ENCODE results near the gene ANKRD9. TPM values are rescaled to one million over a fixed set of nuclear protein-coding genes. Genes with fewer than 3 reads are reported as not detected.
A peak's percentile ranks its signal among the peaks of the same experiment; 100 is the strongest.

ANKRD9 gene
- total and polyA plus RNA-seq, 9 of the 15 experiments (the other 6 are each of a cell fraction or from before 2014, with no cell fraction given), result 0.04 to 32.9 (median 5.3) TPM

- TF ChIP-seq ETV6 (IDR thresholded peaks at IDR 0.05; ENCODE audit: borderline replicate concordance in 1 of 2, low read depth in 2 of 2, low read length in 1 of 2) (0 out of 4 replicates have a peak, but pooled peaks of 1 of the 2 experiments have one; percentile 17), ETV6 (CRISPR knock-in tag; IDR thresholded peaks at IDR 0.05; ENCODE audit: borderline replicate concordance) (no peak), ZNF140 (CRISPR knock-in tag; IDR thresholded peaks at IDR 0.05) (no peak), ZNF518B (CRISPR knock-in tag; IDR thresholded peaks at IDR 0.05) (no peak), GABPB1 (CRISPR knock-in tag; IDR thresholded peaks at IDR 0.05) (peak; percentile 69; the same call in 1 of the 2 replicates), ATF6 (CRISPR knock-in tag; IDR thresholded peaks at IDR 0.05) (0 out of 2 replicates have a peak, but pooled peaks have one; percentile 69), JUNB (CRISPR knock-in tag; conservative IDR thresholded peaks at IDR 0.05) (peak; percentile 49; the same call in 1 of the 2 replicates), ZBTB2 (IDR thresholded peaks at IDR 0.05) (peak; percentile 43; the same call in 1 of the 2 replicates), CREM (IDR thresholded peaks at IDR 0.05; ENCODE audit: low read depth) (peak; percentile 61), RFX1 (IDR thresholded peaks at IDR 0.05) (no peak), EP300 (IDR thresholded peaks at IDR 0.05; ENCODE audit: low read length) (peak; percentile 85), RBM39 (optimal IDR thresholded peaks at IDR 0.05; ENCODE audit: low read depth, low read length) (no peak), CCNT2 (IDR thresholded peaks at IDR 0.05; ENCODE audit: borderline replicate concordance, extremely low read depth, insufficient read length, low read depth, low read length) (peak; percentile 81), JUND (IDR thresholded peaks at IDR 0.05; ENCODE audit: borderline replicate concordance, low read depth, low read length) (peak; percentile 96), JUND (tag; IDR thresholded peaks at IDR 0.05; ENCODE audit: borderline replicate concordance, low read depth, low read length) (peak; percentile 93; the same call in 2 of the 3 replicates), CHD2 (IDR thresholded peaks at IDR 0.05; ENCODE audit: low read depth, low read length) (no peak), PRMT5 (CRISPR knock-in tag; IDR thresholded peaks at IDR 0.05) (no peak), TEAD4 (IDR thresholded peaks at IDR 0.05; ENCODE audit: low read length) (peak; percentile 70), TEAD4 (CRISPR knock-in tag; IDR thresholded peaks at IDR 0.05; ENCODE audit: borderline replicate concordance) (no peak), MEIS2 (IDR thresholded peaks at IDR 0.05; ENCODE audit: partially characterized antibody) (peak; percentile 89), TARDBP (IDR thresholded peaks at IDR 0.05) (0 out of 2 replicates have a peak, but pooled peaks have one; percentile 46), SMAD4 (CRISPR knock-in tag; conservative IDR thresholded peaks at IDR 0.05) (peak; percentile 73), TAF7 (tag; IDR thresholded peaks at IDR 0.05) (0 out of 2 replicates have a peak, but pooled peaks have one; percentile 29)
Measured at GRCh38 chr14:102551995-102552705, 42.6 kb upstream of the ANKRD9 start (continued).
